DOHH2 (cell line): ENCODE results near the gene DAAM2.

Source experiments
- CTCF ChIP-seq: fragments of 200-600 bp; sonication (generic); IDR thresholded peaks from one replicate; pipeline ENCODE4 v1.5.1; 2014; ENCODE audit warnings: antibody characterized with exemption, mild to moderate bottlenecking, low read depth, low read length; ENCODE audit not compliant: poor library complexity, severe bottlenecking
- EZH2phosphoT487 ChIP-seq: fragments of 200-600 bp; sonication (generic); IDR thresholded peaks from 2 replicates; pipeline ENCODE4 v1.6.1; 2017; ENCODE audit warnings: borderline replicate concordance, mild to moderate bottlenecking, antibody characterized with exemption, low read length, moderate library complexity, mixed read lengths

DNA sequence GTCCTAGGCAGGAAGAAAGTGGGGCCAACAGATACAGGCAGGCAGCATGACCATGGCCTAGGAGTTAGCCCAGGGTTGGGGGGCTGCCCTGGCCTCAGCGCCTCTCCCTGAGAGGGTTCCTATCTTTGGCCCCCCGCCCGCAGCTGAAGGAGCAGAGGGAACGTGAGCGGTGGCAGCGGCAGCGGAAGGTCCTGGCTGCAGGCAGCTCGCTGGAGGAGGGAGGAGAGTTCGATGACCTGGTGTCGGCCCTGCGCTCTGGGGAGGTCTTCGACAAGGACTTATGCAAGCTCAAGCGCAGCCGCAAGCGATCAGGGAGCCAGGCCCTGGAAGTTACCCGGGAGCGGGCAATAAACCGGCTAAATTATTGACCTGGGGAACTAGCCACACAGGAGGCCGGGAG is 109.5 kb downstream of the DAAM2 start:
- no peak for TF ChIP-seq CTCF
- TF ChIP-seq EZH2phosphoT487, result no peak
